ENCODE results near the gene BIRC7.

Gene BIRC7, protein sequence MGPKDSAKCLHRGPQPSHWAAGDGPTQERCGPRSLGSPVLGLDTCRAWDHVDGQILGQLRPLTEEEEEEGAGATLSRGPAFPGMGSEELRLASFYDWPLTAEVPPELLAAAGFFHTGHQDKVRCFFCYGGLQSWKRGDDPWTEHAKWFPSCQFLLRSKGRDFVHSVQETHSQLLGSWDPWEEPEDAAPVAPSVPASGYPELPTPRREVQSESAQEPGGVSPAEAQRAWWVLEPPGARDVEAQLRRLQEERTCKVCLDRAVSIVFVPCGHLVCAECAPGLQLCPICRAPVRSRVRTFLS

DNA sequence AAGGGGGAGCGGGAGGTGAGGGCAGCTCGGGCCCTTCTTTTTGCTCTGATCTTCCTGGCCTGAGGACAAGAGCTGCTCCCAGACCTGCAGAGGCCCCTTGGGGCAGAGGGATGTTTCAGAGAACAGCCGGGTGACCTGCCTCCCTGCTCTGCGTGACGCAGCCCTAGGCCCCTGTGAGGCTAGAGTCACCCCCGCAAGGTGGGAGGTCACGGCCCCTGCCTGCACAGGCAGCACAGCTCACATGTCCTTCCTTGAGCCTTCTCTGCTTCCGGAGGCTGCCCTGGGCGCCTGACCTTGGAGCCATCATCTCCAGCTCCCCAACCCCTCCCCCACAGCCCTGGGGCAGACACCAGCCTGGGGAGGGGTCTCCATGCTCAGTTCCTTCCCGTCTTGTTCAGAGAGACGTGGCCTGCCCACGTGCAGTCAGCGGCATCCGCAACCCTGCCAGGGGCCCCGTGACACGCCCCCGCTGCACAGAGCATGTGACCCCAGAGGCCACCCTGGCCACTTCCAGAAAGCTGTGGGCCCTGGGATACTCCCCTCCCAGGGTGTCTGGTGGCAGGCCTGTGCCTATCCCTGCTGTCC, at the start of gene BIRC7:
Gene BIRC7, plus strand, starts transcription at position 507 of the 585 bp plus-strand sequence. CDS start 192 bp downstream, outside the sequence.
- DNase-seq (ENCODE audit: low read depth), result no peak

DNA sequence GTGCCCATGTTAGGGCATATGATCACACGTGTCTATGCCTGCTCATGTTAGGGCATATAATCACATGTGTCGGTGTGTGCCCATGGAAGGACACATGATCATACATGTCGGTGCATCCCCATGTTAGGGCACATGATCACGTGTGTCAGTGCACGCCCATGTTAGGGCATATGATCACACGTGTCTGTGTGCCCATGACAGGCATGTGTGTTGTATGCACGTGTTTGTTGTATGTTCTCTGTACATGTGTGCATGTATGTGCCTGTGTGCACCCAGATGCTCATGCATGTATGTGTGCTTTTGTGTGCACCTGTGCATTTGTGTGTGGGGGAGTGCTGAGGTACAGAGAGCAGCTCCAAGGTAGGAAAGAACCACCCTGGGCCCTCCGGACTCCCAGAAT, 49.6 kb upstream of the BIRC7 start:
- DNase-seq (ENCODE audit: low read depth), result no peak

DNA sequence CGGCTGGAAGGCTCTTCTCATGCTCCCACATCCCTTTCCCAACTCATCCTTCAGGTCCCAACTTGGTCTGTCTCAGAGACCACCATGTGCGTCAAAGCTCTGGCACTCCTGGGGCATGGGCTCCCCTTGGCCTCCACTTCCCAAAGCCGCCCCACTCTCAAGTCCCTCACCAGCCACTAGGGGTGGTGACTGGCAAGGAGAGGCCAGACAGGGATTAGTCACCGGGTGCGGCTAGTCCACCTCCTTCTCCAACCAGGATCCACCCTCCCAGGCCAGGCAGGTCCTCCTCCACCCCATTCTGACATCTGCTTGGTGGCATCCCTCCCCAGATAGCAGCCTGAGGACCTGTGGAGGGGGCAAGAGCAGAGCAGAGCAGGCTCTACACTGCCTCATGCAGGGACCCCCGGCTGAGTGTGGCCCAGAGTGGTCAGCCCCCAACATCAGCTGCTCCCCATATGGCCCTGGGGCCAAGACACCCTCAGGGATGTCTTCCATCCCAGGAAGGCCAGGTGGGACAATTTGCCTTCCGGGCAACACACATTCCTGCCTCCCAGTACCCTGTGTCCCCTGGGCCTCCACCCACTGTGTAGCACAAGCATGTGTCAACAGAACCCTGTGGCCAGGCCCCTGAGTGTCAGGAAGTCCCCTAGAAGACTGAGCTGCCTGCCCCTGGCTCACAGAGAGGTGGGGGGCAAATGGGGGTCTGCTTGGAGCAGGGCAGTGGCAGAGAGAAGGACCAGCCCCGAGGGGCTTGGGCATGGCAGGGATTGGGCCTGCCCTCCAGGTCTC, 49.0 kb upstream of the BIRC7 start:
- no peak for DNase-seq (ENCODE audit: low read depth)

DNA sequence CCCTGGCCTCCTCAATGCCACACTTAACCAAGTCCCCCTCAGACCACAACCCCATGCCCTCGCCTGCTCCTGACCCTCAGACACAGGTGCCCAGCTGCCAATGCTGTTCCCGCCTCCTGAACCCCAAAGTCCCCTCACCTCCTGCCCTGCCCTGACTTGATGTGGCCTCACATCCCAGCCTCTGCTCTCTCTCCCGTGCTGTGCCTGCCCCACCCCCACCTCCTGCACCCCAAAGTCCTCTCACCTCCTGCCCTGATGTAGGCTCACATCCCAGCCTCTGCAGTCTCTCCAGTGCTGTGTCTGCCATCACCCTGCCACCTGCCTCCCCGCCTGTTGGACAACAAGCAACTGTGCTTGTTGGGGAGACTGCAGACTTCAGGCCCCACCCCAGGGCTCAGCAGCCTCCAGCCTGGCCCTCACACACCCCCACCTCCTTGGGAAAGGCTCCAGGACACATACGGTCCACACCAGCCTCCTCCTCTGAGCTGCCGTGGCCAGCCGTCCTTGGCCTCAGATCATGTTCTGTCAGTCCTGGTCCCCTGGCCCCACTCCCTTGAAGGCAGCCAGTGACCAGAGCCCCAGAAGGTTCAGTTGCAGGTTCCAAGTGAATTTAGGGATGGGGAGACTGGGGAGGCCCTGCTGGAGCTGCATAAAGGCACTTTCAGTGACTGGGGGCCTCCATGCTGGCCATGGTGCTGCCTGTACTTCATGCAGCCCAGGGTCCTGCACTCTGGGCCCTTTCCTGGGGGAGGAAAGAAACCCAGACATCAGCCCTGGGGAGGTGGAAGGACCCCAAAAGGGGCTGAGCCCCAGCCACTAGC, 48.2 kb upstream of the BIRC7 start:
- DNase-seq (ENCODE audit: low read depth), result no peak

DNA sequence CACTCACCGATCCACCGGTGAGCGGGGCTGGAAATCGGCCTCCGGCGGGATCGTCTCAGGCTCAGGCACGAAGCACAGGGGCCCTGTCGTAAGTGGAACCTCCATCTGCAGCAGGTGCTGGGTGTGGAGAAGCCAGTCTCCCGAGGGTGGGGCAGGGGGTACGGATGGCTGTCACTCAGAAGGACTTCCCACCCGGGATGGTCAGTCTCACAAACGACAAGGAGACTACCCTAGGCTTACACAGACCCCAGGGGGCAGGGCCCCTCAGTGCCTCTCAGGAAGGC, 47.6 kb upstream of the BIRC7 start:
- no peak for DNase-seq (ENCODE audit: low read depth)

DNA sequence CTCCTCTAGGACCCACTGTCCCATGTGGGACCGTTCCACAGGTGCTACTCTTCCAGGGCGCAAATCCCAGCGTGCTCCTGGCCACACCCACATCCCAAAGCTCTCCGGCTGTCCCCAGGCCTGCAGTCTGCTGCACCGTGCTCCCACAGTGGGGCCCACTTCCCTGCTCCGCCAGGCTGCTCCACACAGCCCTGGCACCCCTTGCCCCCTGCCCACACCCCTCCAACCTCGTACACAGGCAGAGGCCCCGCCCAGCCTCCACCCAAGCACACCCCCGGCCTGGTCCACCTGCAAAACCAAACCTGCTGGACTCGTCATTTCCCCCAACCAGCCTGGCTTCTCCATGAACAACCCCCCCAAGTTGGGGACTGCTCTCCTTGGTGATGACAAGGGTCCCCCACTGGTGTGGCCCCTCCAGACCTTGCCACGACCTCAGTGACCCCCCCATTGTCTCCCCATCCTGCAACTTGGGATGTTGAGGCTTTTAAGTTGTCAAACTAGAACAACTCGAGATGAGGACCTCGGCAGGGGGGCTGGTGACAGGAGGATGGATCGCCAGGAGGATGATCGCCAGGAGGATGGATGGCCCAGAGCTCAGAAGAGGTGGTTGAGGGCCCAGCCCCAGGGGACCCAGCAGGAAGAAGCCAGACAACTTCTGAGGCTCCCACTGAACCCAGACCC, 46.9 kb upstream of the BIRC7 start:
- DNase-seq (ENCODE audit: low read depth), result no peak

DNA sequence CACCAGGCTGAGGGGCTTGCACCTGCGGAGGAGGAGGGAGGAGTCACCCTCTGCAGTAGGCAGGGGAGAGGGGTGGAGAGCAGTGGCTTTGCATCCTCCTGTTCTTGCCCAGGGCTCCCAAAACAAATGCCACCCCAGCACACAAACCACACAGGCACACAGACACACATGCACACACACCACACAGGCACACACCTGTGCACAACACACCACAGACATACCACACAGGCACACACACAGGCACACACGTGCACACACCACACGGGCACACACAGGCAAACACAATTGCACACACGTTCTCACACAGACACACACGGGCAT, 46.4 kb upstream of the BIRC7 start:
- no peak for DNase-seq (ENCODE audit: low read depth)

DNA sequence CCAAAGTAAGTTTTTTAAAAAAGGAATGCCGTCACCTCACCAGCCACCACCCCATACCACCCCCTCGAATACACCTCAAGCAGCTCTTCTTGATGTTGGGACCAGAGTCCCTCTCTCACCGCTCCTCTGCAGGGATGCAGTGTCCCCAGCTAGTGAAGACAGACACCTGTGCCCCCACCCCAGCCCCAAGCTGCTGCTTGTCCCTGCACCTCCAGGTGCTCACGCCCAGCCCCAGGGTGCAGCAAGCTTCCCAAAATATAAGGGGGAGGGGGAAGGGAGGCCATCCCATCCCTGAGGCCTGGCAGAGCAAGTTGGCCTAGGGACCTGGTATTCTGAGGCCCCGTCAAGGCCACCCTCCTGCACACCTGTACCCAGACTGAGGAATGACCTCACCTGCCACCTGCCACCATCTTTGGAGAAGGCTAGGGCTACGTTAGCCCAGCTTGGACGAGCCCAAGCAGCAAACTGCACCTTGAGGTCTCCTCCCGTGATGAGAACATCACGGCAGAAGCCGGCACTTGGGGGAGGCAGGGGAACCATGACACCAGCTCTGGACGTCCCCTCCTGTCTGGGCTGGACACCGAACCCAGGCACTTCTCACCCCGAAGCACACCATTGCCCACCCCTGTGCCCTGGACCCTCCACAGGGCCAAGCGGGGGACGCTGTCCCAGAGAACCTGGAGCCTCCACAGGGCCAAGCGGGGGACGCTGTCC, 45.7 kb upstream of the BIRC7 start:
- DNase-seq (ENCODE audit: low read depth), result no peak

DNA sequence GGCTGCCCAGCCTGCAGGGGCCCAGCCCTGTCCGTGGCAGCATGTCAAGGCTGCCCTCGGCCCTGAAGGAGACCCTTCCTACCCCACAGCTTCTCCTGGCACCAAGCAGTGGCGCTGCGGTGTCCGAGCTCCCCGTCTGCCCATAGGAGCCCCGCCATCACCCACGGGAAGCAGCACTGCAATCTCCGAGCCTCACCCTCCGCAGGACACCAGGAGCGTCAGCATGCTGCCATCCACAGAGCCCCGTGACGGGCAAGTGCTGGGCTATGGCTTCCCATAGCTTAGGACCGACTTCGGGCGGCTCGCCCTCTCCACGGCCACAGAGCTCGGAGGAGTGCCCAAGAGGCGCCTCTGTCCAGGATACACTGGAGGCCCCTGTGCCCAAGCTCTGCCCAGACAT, 44.9 kb upstream of the BIRC7 start:
- no peak for DNase-seq (ENCODE audit: low read depth)

DNA sequence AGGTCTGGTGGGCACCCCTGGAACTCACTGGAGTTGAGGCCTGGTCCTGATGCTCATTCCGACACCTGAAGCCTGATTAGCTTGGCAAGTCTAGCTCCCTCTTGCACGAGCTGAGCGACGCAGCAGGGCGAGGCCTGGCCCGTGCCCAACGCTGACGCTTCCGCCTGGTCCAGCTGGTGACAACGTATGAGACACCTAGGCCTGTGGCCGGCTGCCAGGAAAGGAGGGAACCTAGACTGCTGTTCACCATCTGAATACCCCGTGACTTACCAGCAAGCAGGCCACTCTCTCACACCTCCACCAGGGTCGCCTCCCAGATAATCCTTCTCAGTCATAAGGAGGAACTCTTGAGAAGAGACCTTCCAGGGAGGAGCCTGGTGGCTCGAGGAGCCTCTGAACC, 44.3 kb upstream of the BIRC7 start:
- DNase-seq (ENCODE audit: low read depth), result no peak

DNA sequence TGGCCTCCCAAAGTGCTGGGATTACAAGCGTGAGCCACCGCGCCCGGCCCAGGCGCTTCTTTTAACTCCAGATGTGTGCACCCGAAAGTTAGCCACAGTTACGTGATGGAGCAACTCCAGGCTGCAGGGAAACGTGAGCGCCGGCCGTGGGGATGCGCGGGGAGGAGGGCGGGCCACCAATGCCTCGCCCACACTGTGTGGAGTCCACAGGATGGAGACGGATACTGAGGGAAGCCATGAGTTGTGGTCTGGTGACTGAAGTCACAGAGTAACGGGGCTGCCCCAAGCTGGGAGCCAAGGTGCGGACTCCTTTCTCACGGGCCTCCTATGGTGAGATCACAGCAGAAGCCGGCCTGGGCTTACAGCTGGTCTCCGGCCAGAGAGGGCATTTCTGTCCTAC, 43.0 kb upstream of the BIRC7 start:
- DNase-seq (ENCODE audit: low read depth), result no peak

DNA sequence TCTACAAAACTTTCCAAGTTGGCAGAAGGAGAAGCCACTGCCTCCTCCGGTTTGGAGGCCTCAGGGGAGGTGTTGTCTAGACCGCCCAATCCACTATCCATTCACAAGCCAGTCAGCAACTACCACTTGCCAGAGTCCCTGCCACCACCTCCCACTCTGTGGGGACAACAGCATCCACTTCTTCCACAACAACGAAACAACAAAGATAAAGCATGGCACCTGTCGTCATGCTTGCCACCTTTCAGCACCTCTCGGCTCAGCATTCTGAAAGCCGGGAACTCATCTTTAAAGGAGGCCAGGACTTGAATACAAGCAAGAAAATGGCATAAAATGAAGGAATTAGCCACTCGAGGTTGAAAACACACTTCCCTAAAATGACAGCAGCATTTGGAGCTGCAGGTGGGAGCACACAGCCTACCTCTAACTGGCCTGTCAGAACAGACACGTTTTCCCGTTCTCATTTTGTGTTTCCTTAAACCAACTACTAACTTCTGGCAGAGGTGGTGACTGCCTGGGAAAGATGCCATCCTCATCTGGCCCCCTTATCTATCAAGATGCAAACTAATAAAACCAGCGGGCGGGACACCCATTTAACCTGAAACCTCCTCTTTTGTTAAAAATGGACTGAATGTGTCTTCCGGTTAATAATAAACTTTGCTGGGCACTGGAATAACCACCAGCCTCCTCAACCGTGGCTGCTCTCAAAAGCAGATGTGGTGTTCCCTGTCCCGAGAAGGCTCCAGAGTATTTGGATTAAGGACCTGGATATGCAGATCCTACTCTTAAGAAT, 41.5 kb upstream of the BIRC7 start:
- DNase-seq (ENCODE audit: low read depth), result no peak

DNA sequence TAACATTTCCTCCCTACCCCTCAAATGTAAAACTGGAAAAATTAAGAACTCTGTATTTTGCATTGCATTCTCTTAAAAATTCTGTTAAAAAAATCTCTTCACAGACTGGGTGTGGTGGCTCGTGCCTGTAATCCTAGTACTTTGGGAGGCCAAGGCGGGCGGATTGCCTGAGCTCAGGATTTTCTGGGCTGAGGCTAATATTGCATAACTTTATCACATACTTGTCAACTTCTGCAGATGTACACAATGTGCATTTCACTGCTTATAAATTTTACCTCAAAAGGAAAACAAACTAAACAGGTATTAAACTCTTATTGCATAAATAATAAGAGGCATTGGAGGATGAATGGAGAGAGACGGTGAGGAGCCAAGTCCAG, 40.9 kb upstream of the BIRC7 start:
- no peak for DNase-seq (ENCODE audit: low read depth)

DNA sequence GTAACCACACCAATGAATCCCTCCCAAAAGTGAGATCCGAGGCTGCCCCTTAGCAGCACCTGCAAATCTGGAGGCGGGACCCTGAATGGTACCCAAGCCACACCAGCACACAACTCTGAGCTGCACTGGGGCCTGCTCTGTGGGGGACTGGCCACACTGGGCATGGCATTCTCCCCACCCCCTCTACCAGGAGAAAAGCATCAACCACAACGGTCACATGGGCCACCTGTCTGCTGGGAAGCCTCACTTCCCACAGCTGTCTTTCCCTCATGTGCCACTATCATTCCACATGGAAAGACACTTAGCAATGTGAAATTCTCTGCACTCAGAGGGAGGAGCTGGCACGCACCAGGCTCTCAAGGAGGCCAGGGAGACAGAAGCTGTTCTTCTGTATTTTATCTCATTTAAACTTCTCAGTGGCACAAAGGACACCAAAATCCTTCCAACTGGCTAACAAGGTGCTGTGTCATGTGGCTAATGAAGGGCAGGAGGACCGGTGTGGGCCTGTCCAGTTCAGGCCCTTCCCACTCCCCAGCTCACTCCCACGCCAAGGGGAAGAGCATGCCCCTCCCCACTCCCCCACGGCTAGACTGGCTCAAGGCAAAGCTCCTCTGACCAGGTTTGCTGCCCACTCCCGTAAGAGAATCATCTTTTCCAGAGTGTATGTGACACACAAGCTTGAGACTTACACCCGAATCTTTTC, 38.8 kb upstream of the BIRC7 start:
- DNase-seq (ENCODE audit: low read depth), result no peak

DNA sequence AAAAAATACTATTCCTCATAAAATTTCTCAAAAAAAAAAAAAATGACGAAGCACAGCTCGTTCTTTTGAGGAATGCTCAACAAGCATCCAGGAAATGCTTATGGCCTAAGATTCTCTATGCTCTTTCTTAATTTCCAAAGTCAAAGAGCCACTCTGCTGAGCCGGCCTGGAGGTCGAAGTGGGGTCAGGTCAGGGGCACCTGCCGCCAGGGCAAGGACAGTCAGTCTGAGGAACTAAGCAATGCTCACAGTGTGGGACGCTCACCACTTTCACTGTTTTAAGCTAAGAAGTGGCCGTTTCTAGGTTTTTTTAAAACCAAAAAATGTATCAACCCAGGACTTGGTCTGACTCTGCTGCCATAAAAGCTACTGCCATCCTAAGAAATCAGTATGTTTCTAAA, 37.1 kb upstream of the BIRC7 start:
- no peak for DNase-seq (ENCODE audit: low read depth)

DNA sequence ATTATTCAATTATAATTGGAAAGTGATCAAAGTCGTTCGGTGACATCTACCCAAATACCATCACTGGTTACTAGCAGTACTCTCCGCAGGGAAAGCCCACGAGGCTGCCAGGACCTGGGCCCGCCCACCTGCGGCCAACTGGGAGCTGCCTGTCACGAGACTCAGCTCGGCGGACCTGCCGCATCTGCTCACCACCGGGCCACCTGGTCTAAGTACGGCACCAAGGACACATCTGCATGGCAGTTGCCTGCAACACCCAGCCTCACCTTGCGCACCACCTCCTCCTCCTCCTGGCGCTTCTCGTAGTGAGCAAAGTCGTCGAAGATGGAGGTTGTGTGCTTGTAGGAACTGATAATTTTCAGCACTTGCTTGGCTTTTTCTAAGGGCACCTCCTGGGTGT, 33.7 kb upstream of the BIRC7 start:
- no peak for DNase-seq (ENCODE audit: low read depth)

DNA sequence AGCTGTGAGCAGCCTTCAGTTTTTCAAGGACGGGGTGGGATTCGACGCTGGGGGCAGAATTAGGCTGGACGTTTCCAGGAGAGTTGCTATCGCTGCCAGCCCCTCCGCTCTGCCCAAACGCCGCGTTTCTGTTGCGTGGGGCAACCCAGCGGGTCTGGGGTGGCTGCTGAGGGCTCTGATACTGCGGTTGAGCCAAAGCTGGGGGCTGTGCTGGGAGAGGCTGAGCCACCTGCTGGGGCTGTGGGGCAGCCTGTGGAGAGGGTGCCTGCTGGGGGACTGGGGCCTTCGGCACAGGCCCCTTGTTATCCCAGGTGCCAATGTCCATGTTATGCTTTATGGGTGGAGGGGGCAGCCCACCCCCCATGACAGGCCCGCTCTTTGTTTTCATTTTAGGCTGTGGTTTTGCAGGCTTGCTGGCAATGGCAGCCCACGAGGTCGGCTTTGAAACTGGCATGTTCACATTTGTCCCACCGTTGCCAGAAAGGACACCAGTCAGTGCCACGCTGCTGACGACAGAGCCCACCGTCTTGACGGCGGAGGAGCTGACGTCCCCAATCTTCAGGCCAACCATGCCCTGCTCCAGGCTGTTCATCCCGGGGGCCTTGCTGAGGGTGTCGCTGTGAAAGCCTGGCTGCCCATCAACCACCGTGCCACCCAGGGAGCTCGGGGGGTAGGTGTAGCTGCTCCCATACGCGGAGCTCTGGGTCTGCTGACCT, 32.7 kb upstream of the BIRC7 start:
- DNase-seq (ENCODE audit: low read depth), result no peak

DNA sequence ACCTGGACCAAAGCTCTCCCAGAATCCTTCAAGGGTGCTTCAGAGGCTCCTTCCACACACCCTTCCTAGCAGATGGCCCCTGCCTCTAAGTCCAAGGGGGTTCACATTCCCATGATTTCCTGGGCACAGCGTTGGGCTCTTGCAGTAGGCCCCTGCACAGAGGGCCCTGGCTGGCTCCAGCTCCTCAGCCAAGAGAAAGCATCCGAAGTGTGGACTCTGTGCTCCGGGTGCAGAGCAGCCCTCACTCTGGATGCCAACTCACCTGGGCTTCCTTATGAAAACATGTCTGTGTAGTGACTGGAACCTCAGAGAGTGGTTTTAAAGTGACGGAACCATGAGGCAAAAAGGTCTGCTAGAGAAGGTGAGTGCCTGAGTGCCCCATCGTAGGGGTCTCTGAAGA, 31.3 kb upstream of the BIRC7 start:
- DNase-seq (ENCODE audit: low read depth), result no peak

DNA sequence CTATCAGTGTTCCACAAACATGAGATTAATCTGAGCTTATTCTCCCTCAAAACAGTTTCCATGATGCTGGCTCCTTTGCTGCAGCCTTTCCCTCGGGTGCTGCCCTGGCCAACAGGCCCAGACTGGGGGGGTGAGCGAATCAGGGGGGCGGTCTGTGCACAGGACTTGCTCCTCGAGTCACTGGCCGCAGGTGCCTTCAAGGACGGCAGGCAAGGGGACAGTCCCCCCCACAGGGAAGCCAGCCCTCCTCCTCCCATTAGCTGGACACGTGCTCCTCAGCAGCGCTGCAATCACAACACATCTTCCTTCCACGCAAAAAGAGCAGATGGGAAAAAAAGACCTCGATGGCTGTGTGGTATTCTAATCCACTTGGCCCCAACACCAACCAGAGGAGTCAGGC, 29.8 kb upstream of the BIRC7 start:
- DNase-seq (ENCODE audit: low read depth), result no peak

DNA sequence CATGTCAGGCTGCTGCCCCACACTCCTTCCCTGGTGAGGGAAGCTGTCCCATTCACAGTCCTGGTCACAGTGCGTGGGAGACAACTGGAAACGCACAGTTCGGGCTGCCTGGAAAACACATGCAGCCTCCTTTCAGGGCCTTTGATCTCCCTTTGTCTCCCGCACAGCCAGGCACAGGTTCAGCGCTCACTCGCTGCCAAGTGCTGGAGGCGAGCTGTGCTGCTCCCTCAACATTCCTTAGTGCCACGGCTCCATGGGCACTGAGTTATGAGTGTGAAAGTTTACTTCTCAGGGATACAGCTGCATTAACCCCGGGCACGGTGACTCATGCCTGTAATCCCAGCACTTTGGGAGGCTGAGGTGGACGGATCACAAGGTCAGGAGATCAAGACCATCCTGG, 28.8 kb upstream of the BIRC7 start:
- no peak for DNase-seq (ENCODE audit: low read depth)
